ENCODE data around the gene PUSL1.

The PUSL1 gene

GRCh38 chr1:1345384-1345783 lies 37.0 kb downstream of the PUSL1 start:
- Histone ChIP-seq H3K4me2 (ENCODE audit: low read length) (no peak overlapping the region), H3K79me2 (ENCODE audit: low read length) (peaks cover 56% of the 10 kb centered on the region), H3K27ac (ENCODE audit: low read length) (no peak overlapping the region), H3K36me3 (replicated peaks; ENCODE audit: low read depth, low read length) (peaks cover 12% of the 10 kb centered on the region), H2AFZ (ENCODE audit: low read depth, low read length) (no peak overlapping the region), H3K9ac (ENCODE audit: low read length) (no peak overlapping the region), H4K20me1 (ENCODE audit: insufficient read depth, low read length) (peaks cover 41% of the 10 kb centered on the region; the same call in 1 of the 2 replicates), H3K27me3 (ENCODE audit: low read depth, low read length) (no peaks in the 10 kb centered on the region), H3K4me3 (ENCODE audit: low read length) (no peak overlapping the region), H3K4me1 (ENCODE audit: low read length) (peaks cover 9% of the 10 kb centered on the region), H3K9me3 (ENCODE audit: insufficient read depth, low read length) (no peaks in the 10 kb centered on the region)
- no peak for TF ChIP-seq EZH2phosphoT487 (IDR thresholded peaks at IDR 0.05; ENCODE audit: low read depth)

- Histone ChIP-seq H3K9me3 (ENCODE audit: insufficient read depth, low read length) (no peaks in the 10 kb centered on the region), H3K9ac (ENCODE audit: low read length) (no peak overlapping the region), H3K4me3 (ENCODE audit: low read length) (no peak overlapping the region), H3K27ac (ENCODE audit: low read length) (no peak overlapping the region), H3K4me2 (ENCODE audit: low read length) (no peak overlapping the region), H3K79me2 (ENCODE audit: low read length) (peaks cover 56% of the 10 kb centered on the region), H3K27me3 (ENCODE audit: low read depth, low read length) (no peaks in the 10 kb centered on the region), H4K20me1 (ENCODE audit: insufficient read depth, low read length) (peaks cover 39% of the 10 kb centered on the region; the same call in 1 of the 2 replicates), H3K4me1 (ENCODE audit: low read length) (peaks cover 9% of the 10 kb centered on the region), H3K36me3 (replicated peaks; ENCODE audit: low read depth, low read length) (peaks cover 10% of the 10 kb centered on the region), H2AFZ (ENCODE audit: low read depth, low read length) (no peak overlapping the region)
- TF ChIP-seq CTCF (IDR thresholded peaks at IDR 0.05; ENCODE audit: low read depth, low read length), result no peak
- TF ChIP-seq EZH2phosphoT487 (IDR thresholded peaks at IDR 0.05; ENCODE audit: low read depth), result no peak
Measured at GRCh38 chr1:1345860-1346500, 37.6 kb downstream of the PUSL1 start.

- peaks cover 9% of the 10 kb centered on the region for H3K4me1 ChIP-seq (ENCODE audit: low read length)
- no peak overlapping the region for H2AFZ ChIP-seq (ENCODE audit: low read depth, low read length)
- H3K9ac ChIP-seq (ENCODE audit: low read length), result no peak overlapping the region
- H3K9me3 ChIP-seq (ENCODE audit: insufficient read depth, low read length), result no peaks in the 10 kb centered on the region
- no peak overlapping the region for H3K4me3 ChIP-seq (ENCODE audit: low read length)
- no peaks in the 10 kb centered on the region for H3K27me3 ChIP-seq (ENCODE audit: low read depth, low read length)
- TF ChIP-seq EZH2phosphoT487 (IDR thresholded peaks at IDR 0.05; ENCODE audit: low read depth), result no peak
- no peak for TF ChIP-seq CTCF (IDR thresholded peaks at IDR 0.05; ENCODE audit: low read depth, low read length)
- peaks cover 34% of the 10 kb centered on the region; the same call in 1 of the 2 replicates for H4K20me1 ChIP-seq (ENCODE audit: insufficient read depth, low read length)
- H3K4me2 ChIP-seq (ENCODE audit: low read length), result no peak overlapping the region
- peaks cover 56% of the 10 kb centered on the region for H3K79me2 ChIP-seq (ENCODE audit: low read length)
- peaks cover 5% of the 10 kb centered on the region for H3K36me3 ChIP-seq (replicated peaks; ENCODE audit: low read depth, low read length)
- no peak overlapping the region for H3K27ac ChIP-seq (ENCODE audit: low read length)
Measured at GRCh38 chr1:1346501-1346890, 38.1 kb downstream of the PUSL1 start.

DNA sequence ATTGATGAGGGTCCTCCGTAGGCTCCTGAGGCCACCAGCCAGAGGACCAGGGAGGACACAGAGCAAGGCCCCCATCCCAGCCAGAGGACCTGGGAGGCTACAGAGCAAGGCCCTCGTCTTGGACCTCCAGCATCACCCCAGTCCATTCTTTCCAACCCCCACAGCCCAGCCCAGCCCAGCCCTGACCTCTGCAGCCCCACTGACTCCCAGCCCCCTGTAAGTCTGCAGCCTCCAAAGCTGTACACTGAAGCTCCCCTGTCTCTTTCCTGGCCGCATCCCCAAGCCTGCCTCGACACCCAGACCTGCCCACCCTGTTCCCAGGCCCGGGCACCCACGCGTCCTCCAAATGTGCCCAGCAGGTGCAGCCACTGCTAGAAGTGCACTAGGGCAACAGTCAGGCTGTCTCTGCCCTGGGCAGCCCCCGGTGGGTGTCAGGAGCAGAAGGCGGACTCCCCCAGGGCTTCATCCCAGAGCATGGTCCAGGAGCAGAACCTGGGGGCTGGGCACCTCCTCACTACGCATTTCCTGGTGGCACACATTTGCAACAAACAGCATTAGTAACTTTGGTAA lies 38.7 kb downstream of the PUSL1 start:
- H3K4me3 ChIP-seq (ENCODE audit: low read length), result peak overlapping the region; percentile 90; the same call in 1 of the 2 replicates
- peaks cover 34% of the 10 kb centered on the region; the same call in 1 of the 2 replicates for H4K20me1 ChIP-seq (ENCODE audit: insufficient read depth, low read length)
- no peak for TF ChIP-seq CTCF (IDR thresholded peaks at IDR 0.05; ENCODE audit: low read depth, low read length)
- no peak for TF ChIP-seq EZH2phosphoT487 (IDR thresholded peaks at IDR 0.05; ENCODE audit: low read depth)
- no peaks in the 10 kb centered on the region for H3K9me3 ChIP-seq (ENCODE audit: insufficient read depth, low read length)
- H3K4me1 ChIP-seq (ENCODE audit: low read length), result peaks cover 9% of the 10 kb centered on the region
- no peak overlapping the region for H3K9ac ChIP-seq (ENCODE audit: low read length)
- peak overlapping the region; percentile 81 for H3K4me2 ChIP-seq (ENCODE audit: low read length)
- H3K36me3 ChIP-seq (replicated peaks; ENCODE audit: low read depth, low read length), result no peaks in the 10 kb centered on the region
- H3K27me3 ChIP-seq (ENCODE audit: low read depth, low read length), result no peaks in the 10 kb centered on the region
- H2AFZ ChIP-seq (ENCODE audit: low read depth, low read length), result no peak overlapping the region
- H3K79me2 ChIP-seq (ENCODE audit: low read length), result peaks cover 56% of the 10 kb centered on the region
- no peak overlapping the region for H3K27ac ChIP-seq (ENCODE audit: low read length)

Data from OCI-LY3 (cell line).